Mesenchymal stem cell (in vitro differentiated cells and primary cell): ENCODE measurements around the gene ADA.
"Not testable (repeated sequence)": the region's sequence is repeated elsewhere in the genome, so short reads cannot be mapped to it uniquely, and the experiment has no call there.

Experiments used
- DNase-seq: peaks from one replicate; pipeline ENCODE4 v3.0.0-alpha.2; 2013
- H2AFZ ChIP-seq: one replicate; pipeline ENCODE4 v1.6.1; 2013; ENCODE audit warnings: low read depth, mild to moderate bottlenecking, control low read depth, inconsistent platforms, low read length, moderate library complexity
- H2AK5ac ChIP-seq: 2 replicates; pipeline ENCODE4 v1.6.1; 2013; ENCODE audit warnings: low read length, moderate library complexity, mild to moderate bottlenecking, inconsistent platforms; ENCODE audit not compliant: severe bottlenecking
- H2BK120ac ChIP-seq: one replicate; pipeline ENCODE4 v1.6.1; 2013; ENCODE audit warnings: low read depth, mild to moderate bottlenecking, inconsistent platforms, low read length, moderate library complexity
- H2BK12ac ChIP-seq, 2 experiments: one replicate each; pipeline ENCODE4 v1.6.1; 2013; ENCODE audit warnings: inconsistent platforms in 2 of 2, low read length in 2 of 2, mild to moderate bottlenecking in 2 of 2, moderate library complexity in 2 of 2, control low read depth in 1 of 2
- H2BK15ac ChIP-seq: one replicate; pipeline ENCODE4 v1.6.1; 2013; ENCODE audit warnings: mild to moderate bottlenecking, low read depth, inconsistent platforms; ENCODE audit not compliant: poor library complexity, severe bottlenecking
- H2BK5ac ChIP-seq: 2 replicates; pipeline ENCODE4 v1.6.1; 2013; ENCODE audit warnings: low read depth, mild to moderate bottlenecking, low read length, control low read depth, inconsistent platforms; ENCODE audit not compliant: poor library complexity, severe bottlenecking
- H3K14ac ChIP-seq, 2 experiments: one replicate each; pipeline ENCODE4 v1.6.1; 2013; ENCODE audit warnings: inconsistent platforms in 2 of 2, low read length in 2 of 2, control low read depth in 1 of 2, mild to moderate bottlenecking in 1 of 2, moderate library complexity in 1 of 2
- H3K18ac ChIP-seq, 2 experiments: one replicate each; pipeline ENCODE4 v1.6.1; 2013; ENCODE audit warnings: inconsistent platforms in 2 of 2, low read length in 2 of 2, control low read depth in 1 of 2, low read depth in 1 of 2, mild to moderate bottlenecking in 1 of 2
- H3K23ac ChIP-seq, 2 experiments: one replicate each; pipeline ENCODE4 v1.6.1; 2013; ENCODE audit warnings: inconsistent platforms in 2 of 2, low read length in 2 of 2, mild to moderate bottlenecking in 2 of 2, moderate library complexity in 2 of 2, control low read depth in 1 of 2
- H3K27ac ChIP-seq: 2 replicates; pipeline ENCODE4 v1.5.1; 2013; ENCODE audit warnings: mild to moderate bottlenecking, moderate library complexity, low read length, control low read depth, inconsistent platforms; ENCODE audit not compliant: poor library complexity, severe bottlenecking
- H3K27me3 ChIP-seq, 2 experiments: 2 replicates each; pipeline versions ENCODE4 v1.6.1 to v1.7.0; 2013; ENCODE audit warnings: low read length in 2 of 2, mild to moderate bottlenecking in 2 of 2, moderate library complexity in 2 of 2, control low read depth in 1 of 2, inconsistent platforms in 1 of 2; ENCODE audit not compliant: control insufficient read depth in 1 of 2, insufficient read depth in 1 of 2
- H3K36me3 ChIP-seq, 2 experiments: 2 replicates each; pipeline versions ENCODE4 v1.6.1 to v1.7.0; 2013; ENCODE audit warnings: low read length in 2 of 2, control low read depth in 1 of 2, inconsistent platforms in 1 of 2, low read depth in 1 of 2, mild to moderate bottlenecking in 1 of 2; ENCODE audit not compliant: insufficient read depth in 2 of 2, control insufficient read depth in 1 of 2
- H3K4ac ChIP-seq, 2 experiments: one replicate each; pipeline ENCODE4 v1.6.1; 2013; ENCODE audit warnings: inconsistent platforms in 2 of 2, low read length in 2 of 2, mild to moderate bottlenecking in 2 of 2, moderate library complexity in 2 of 2, control low read depth in 1 of 2, low read depth in 1 of 2
- H3K4me1 ChIP-seq: 2 replicates; pipeline ENCODE4 v1.6.1; 2013; ENCODE audit warnings: low read depth, low read length, control low read depth; ENCODE audit not compliant: control insufficient read depth, insufficient read depth
- H3K4me2 ChIP-seq: 2 replicates; pipeline ENCODE4 v1.6.1; 2013; ENCODE audit warnings: low read length, mild to moderate bottlenecking, inconsistent platforms; ENCODE audit not compliant: poor library complexity, severe bottlenecking
- H3K4me3 ChIP-seq, 2 experiments: 2 replicates each; pipeline versions ENCODE4 v1.5.1 to v1.7.0; 2013; ENCODE audit warnings: low read length in 2 of 2, mild to moderate bottlenecking in 2 of 2, control low read depth in 1 of 2, low read depth in 1 of 2; ENCODE audit not compliant: insufficient read depth in 1 of 2
- H3K79me1 ChIP-seq: replicated peaks from 2 replicates; pipeline ENCODE4 v1.6.1; 2013; ENCODE audit warnings: mild to moderate bottlenecking, control low read depth, low read length, inconsistent platforms; ENCODE audit not compliant: poor library complexity, severe bottlenecking
- H3K9ac ChIP-seq: 2 replicates; pipeline ENCODE4 v1.7.0; 2013; ENCODE audit warnings: mild to moderate bottlenecking, low read length, moderate library complexity
- H3K9me3 ChIP-seq: 2 replicates; pipeline ENCODE4 v1.7.0; 2013; ENCODE audit warnings: mild to moderate bottlenecking, low read length; ENCODE audit not compliant: control insufficient read depth
- H4K8ac ChIP-seq: one replicate; pipeline ENCODE4 v1.6.1; 2013; ENCODE audit warnings: inconsistent platforms, mild to moderate bottlenecking, low read length, moderate library complexity
- H4K91ac ChIP-seq: one replicate; pipeline ENCODE4 v1.6.1; 2013; ENCODE audit warnings: mild to moderate bottlenecking, low read length, inconsistent platforms
- WGBS: methylation state at CpG from one replicate; pipeline ENCODE4 v1.1.7; 2013; ENCODE audit warnings: mixed read lengths; 5-methylcytosine and 5-hydroxymethylcytosine counted together

Gene ADA

GRCh38 chr20:44658810-44659209 is 7.3 kb upstream of the ADA start:
- H2BK15ac ChIP-seq = no peak overlapping the region
- no peak for DNase-seq
- H3K4me1 ChIP-seq = no peaks in the 10 kb centered on the region
- no peak overlapping the region for H2AK5ac ChIP-seq
- H3K4ac ChIP-seq = no peak overlapping the region
- no peak overlapping the region for H2AFZ ChIP-seq
- H2BK12ac ChIP-seq = no peak overlapping the region
- no peak overlapping the region for H2BK5ac ChIP-seq
- no peak overlapping the region for H3K4me2 ChIP-seq
- H3K23ac ChIP-seq = no peak overlapping the region
- H3K18ac ChIP-seq = no peak overlapping the region
- H4K91ac ChIP-seq = no peak overlapping the region
- no peaks in the 10 kb centered on the region for H3K79me1 ChIP-seq
- no peaks in the 10 kb centered on the region for H3K9me3 ChIP-seq
- H3K27me3 ChIP-seq = peaks cover 12 to 17% of the 10 kb centered on the region in 2 experiments
- H2BK120ac ChIP-seq = no peak overlapping the region
- no peak overlapping the region for H3K4me3 ChIP-seq
- H3K9ac ChIP-seq = no peak overlapping the region
- H3K14ac ChIP-seq = no peak overlapping the region
- H4K8ac ChIP-seq = no peak overlapping the region
- no peak overlapping the region for H3K27ac ChIP-seq
- H3K36me3 ChIP-seq = no peaks in the 10 kb centered on the region

- peaks cover 12 to 14% of the 10 kb centered on the region in 2 experiments for H3K27me3 ChIP-seq
- H4K8ac ChIP-seq = no peak overlapping the region
- no peak overlapping the region for H2BK12ac ChIP-seq
- H3K9ac ChIP-seq = no peak overlapping the region
- H3K4ac ChIP-seq = no peak overlapping the region
- H3K4me3 ChIP-seq = no peak overlapping the region
- H3K4me2 ChIP-seq = no peak overlapping the region
- no peak overlapping the region for H2BK15ac ChIP-seq
- no peak for DNase-seq
- H3K79me1 ChIP-seq = no peaks in the 10 kb centered on the region
- no peak overlapping the region for H2BK5ac ChIP-seq
- H3K4me1 ChIP-seq = peaks cover 2% of the 10 kb centered on the region
- H3K27ac ChIP-seq = no peak overlapping the region
- H3K18ac ChIP-seq = no peak overlapping the region
- H4K91ac ChIP-seq = no peak overlapping the region
- H3K36me3 ChIP-seq = no peaks in the 10 kb centered on the region
- no peak overlapping the region for H2BK120ac ChIP-seq
- H3K23ac ChIP-seq = no peak overlapping the region
- 93% methylated on average over 2 of the region's 2 CpGs for WGBS
- no peak overlapping the region for H3K14ac ChIP-seq
- no peak overlapping the region for H2AFZ ChIP-seq
- no peak overlapping the region for H2AK5ac ChIP-seq
- no peaks in the 10 kb centered on the region for H3K9me3 ChIP-seq
Measured at GRCh38 chr20:44657875-44658274, 6.4 kb upstream of the ADA start.

DNA sequence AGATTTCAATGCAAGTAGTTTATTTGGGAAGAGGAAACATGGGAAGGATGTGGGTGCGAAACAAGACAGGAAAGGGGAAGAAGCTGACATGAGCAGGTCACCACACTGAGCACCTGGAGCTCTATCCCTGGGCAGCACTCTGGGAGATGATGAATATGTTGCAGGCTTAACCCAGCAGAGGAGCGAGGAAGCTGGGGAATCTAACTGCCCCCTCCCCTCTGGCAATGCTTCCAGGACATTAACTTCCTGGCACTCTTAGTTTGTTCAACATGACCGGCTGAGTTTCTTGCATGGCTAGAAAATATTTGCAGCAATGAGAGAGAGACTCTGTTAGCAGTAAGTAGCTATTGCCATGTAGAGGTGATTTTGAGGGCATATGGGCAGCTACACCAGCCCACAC is 4.9 kb upstream of the ADA start:
- H3K27ac ChIP-seq = no peak overlapping the region
- 93% methylated on average over 1 of the region's 3 CpGs for WGBS
- no peaks in the 10 kb centered on the region for H3K9me3 ChIP-seq
- no peak overlapping the region for H3K4ac ChIP-seq
- no peak overlapping the region for H3K18ac ChIP-seq
- no peak overlapping the region for H2BK15ac ChIP-seq
- H3K79me1 ChIP-seq = peaks cover 1% of the 10 kb centered on the region
- no peaks in the 10 kb centered on the region for H3K36me3 ChIP-seq
- H2BK5ac ChIP-seq = no peak overlapping the region
- H4K8ac ChIP-seq = no peak overlapping the region
- H3K27me3 ChIP-seq = peaks cover 12% of the 10 kb centered on the region in 2 experiments
- H2BK120ac ChIP-seq = no peak overlapping the region
- H3K4me3 ChIP-seq = no peak overlapping the region
- no peak overlapping the region for H3K9ac ChIP-seq
- H2BK12ac ChIP-seq = no peak overlapping the region
- H3K23ac ChIP-seq = no peak overlapping the region
- H2AFZ ChIP-seq = no peak overlapping the region
- no peak for DNase-seq
- H3K14ac ChIP-seq = no peak overlapping the region
- no peak overlapping the region for H4K91ac ChIP-seq
- H2AK5ac ChIP-seq = no peak overlapping the region
- no peak overlapping the region for H3K4me2 ChIP-seq
- H3K4me1 ChIP-seq = peaks cover 3% of the 10 kb centered on the region

DNA sequence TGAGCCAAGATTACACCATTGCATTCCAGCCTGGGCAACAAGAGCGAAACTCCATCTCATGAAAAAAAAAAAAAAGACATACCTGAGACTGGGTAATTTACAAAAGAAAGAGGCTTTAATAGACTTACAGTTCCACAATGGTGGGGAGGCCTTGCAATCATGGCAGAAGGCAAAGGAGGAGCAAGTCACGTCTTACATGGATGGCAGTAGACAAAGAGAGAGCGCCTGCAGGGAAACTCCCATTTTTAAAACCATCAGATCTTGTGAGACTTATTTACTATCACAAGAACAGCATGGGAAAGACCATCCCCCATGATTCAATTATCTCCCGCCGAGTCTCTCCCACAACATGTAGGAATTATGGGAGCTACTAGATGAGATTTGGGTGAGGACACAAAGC is 2.7 kb upstream of the ADA start:
- H3K4me1 ChIP-seq = peaks cover 15% of the 10 kb centered on the region
- H3K4me3 ChIP-seq, H3K9ac ChIP-seq, H2BK5ac ChIP-seq, H2BK15ac ChIP-seq, H3K4ac ChIP-seq, DNase-seq, H3K9me3 ChIP-seq, H3K14ac ChIP-seq, H2BK120ac ChIP-seq, H4K91ac ChIP-seq, H3K18ac ChIP-seq, H2AFZ ChIP-seq, H4K8ac ChIP-seq, H2BK12ac ChIP-seq, H3K4me2 ChIP-seq, H2AK5ac ChIP-seq, H3K27ac ChIP-seq, H3K23ac ChIP-seq, H3K36me3 ChIP-seq: not testable (repeated sequence)
- H3K27me3 ChIP-seq = peaks cover 12% of the 10 kb centered on the region in 2 experiments
- 94% methylated on average over 4 of the region's 5 CpGs for WGBS
- peaks cover 12% of the 10 kb centered on the region for H3K79me1 ChIP-seq
